K562 (cell line): Measurements from ENCODE around the gene ZBTB48. TPM values are rescaled to one million over a fixed set of nuclear protein-coding genes. Genes with fewer than 3 reads are reported as not detected.

Experiments used
- GABPA ChIP-seq: fragments of 200-800 bp; sonication (Bioruptor generic); conservative IDR thresholded peaks from 2 replicates; pipeline ENCODE4 v1.6.1; 2016; ENCODE audit warnings: low read depth, missing genetic modification characterization, missing compliant biosample characterization
- HNRNPLL ChIP-seq: fragments of 200-400 bp; formaldehyde crosslinking; IDR thresholded peaks from 2 replicates; pipeline ENCODE4 v1.6.1; 2017; ENCODE audit warnings: low read length, low read depth, mild to moderate bottlenecking; ENCODE audit not compliant: poor library complexity, severe bottlenecking
- MBD2 ChIP-seq: sonication (generic); IDR thresholded peaks from 2 replicates; pipeline ENCODE4 v1.6.1; 2016; ENCODE audit warnings: low read depth, borderline replicate concordance
- NFE2L1 ChIP-seq: fragments of 450-650 bp; IDR thresholded peaks from 2 replicates; pipeline ENCODE4 v1.6.1; 2016; ENCODE audit warnings: missing genetic modification characterization, low read depth, mild to moderate bottlenecking, missing compliant biosample characterization, moderate library complexity, borderline replicate concordance
- RFX1 ChIP-seq: fragments of 450-650 bp; IDR thresholded peaks from 2 replicates; pipeline ENCODE4 v1.6.1; 2016; ENCODE audit warnings: mild to moderate bottlenecking, moderate library complexity
- TBP ChIP-seq: optimal IDR thresholded peaks from 2 replicates; pipeline ENCODE3; 2011; ENCODE audit warnings: low read depth, low read length, improper control_type of control experiment
- XRCC5 ChIP-seq: fragments of 200-400 bp; formaldehyde crosslinking; IDR thresholded peaks from 2 replicates; pipeline ENCODE4 v1.6.1; 2017; ENCODE audit warnings: low read depth, mild to moderate bottlenecking, low read length
- ZNF584 ChIP-seq: fragments of 200-800 bp; sonication (Bioruptor generic); IDR thresholded peaks from 2 replicates; pipeline ENCODE4 v1.6.1; 2016; ENCODE audit warnings: low read depth, mild to moderate bottlenecking, missing genetic modification characterization, missing compliant biosample characterization
- polyA plus RNA-seq, 8 experiments: library from polyadenylated mRNA; depleted of rRNA in 4 of 8; stranded (reverse) in 5 of 8; unstranded in 3 of 8; fragments of >200 nt; fragmentation: Nextera tagmentation in 2 of 8; fragmentation: Illumina TruSeq in 1 of 8; extraction: Ambion mirVana in 2 of 8; extraction: Trizol in 1 of 8; gene quantifications; 2 replicates each; pipeline versions ENCODE4 v1.2.1 to v1.2.3, GENCODE V29; 2011 to 2014; ENCODE audit warnings: inconsistent platforms in 1 of 8, missing spikeins in 1 of 8
- total RNA-seq, 7 experiments: library from RNA; depleted of rRNA in 6 of 7; stranded (reverse); fragments of >200 nt in 6 of 7; fragmentation: Illumina TruSeq in 2 of 7; extraction: Trizol in 2 of 7; gene quantifications; 2 replicates each; pipeline versions ENCODE4 v1.2.1 to v1.2.3, GENCODE V29; 2011 to 2021; ENCODE audit warnings: low replicate concordance in 1 of 7
- TF ChIP-seq, protein P1 (sequence below): sonication (generic); formaldehyde crosslinking; IDR thresholded peaks from 2 replicates; pipeline ENCODE4 v1.8.0; 2023; ENCODE audit warnings: mild to moderate bottlenecking, missing genetic modification reagents
- TF ChIP-seq, protein P2 (sequence below): fragments of 250-450 bp; sonication (Bioruptor Pico); IDR thresholded peaks from 2 replicates; pipeline ENCODE4 v1.8.0; 2022; ENCODE audit warnings: moderate library complexity, mild to moderate bottlenecking, inconsistent platforms
- TF ChIP-seq, protein P3 (sequence below): sonication (generic); formaldehyde crosslinking; IDR thresholded peaks from 2 replicates; pipeline ENCODE4 v1.8.0; 2022; ENCODE audit warnings: missing genetic modification reagents, mild to moderate bottlenecking, borderline replicate concordance
- TF ChIP-seq, protein P4 (sequence below), 2 experiments: IDR thresholded peaks; 2 replicates each; pipeline ENCODE4 v1.6.1; 2012; ENCODE audit warnings: improper control_type of control experiment in 2 of 2, low read depth in 2 of 2, low read length in 2 of 2, borderline replicate concordance in 1 of 2

ZBTB48 gene
- total and polyA plus RNA-seq, 9 of the 15 experiments (the other 6 are each of a cell fraction or from before 2014, with no cell fraction given) = 1.9 to 66.9 (median 29.5) TPM

DNA sequence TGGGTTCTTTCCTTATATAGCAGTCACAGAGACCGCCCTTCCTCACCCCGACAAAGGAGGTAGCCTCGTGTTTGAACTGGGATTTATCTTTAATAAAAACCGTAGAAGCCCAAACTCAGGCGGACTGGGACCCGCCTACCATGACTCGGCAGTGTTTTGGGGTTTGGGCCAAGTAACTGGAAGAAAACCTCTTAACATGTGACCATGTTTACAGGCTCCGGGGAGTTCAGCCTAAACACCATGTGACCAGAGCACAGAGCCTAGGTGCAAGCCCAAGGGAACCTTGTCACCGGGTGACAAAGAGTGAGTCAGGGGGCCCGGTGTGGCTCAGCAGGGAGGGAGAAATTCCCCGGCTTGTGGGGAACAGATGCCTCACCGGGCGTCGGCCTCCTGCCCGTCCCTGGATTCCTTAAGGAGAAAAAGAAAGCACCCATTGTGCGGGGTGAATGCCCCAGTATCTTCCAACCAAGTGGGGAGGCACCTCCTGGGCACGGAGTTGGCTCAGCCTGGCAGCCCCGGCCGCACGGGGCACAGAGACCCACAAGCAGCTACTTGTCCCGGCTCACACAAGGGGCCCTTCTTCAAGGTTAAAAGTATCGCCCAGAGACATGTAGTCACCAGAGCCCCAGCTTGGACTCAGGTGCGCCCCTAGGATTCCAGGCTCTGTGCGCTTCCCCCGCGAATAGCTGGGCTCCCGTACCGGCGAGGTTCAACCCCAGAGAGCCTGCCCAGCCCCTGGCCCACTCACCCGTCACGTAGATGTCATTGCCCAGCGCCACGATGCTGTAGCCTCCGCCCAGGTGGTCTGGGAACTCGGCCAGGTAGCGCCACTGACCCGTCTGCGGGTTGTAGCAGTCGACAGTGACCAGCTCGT lies 21.5 kb downstream of the ZBTB48 start (continued):
- TF ChIP-seq HNRNPLL = no peak
- no peak for TF ChIP-seq MBD2
- TF ChIP-seq RFX1 = no peak
- TF ChIP-seq, protein P1, sequence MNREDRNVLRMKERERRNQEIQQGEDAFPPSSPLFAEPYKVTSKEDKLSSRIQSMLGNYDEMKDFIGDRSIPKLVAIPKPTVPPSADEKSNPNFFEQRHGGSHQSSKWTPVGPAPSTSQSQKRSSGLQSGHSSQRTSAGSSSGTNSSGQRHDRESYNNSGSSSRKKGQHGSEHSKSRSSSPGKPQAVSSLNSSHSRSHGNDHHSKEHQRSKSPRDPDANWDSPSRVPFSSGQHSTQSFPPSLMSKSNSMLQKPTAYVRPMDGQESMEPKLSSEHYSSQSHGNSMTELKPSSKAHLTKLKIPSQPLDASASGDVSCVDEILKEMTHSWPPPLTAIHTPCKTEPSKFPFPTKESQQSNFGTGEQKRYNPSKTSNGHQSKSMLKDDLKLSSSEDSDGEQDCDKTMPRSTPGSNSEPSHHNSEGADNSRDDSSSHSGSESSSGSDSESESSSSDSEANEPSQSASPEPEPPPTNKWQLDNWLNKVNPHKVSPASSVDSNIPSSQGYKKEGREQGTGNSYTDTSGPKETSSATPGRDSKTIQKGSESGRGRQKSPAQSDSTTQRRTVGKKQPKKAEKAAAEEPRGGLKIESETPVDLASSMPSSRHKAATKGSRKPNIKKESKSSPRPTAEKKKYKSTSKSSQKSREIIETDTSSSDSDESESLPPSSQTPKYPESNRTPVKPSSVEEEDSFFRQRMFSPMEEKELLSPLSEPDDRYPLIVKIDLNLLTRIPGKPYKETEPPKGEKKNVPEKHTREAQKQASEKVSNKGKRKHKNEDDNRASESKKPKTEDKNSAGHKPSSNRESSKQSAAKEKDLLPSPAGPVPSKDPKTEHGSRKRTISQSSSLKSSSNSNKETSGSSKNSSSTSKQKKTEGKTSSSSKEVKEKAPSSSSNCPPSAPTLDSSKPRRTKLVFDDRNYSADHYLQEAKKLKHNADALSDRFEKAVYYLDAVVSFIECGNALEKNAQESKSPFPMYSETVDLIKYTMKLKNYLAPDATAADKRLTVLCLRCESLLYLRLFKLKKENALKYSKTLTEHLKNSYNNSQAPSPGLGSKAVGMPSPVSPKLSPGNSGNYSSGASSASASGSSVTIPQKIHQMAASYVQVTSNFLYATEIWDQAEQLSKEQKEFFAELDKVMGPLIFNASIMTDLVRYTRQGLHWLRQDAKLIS (CRISPR knock-in tag) = peak; percentile 8; the same call in 1 of the 2 replicates
- TF ChIP-seq, protein P2, sequence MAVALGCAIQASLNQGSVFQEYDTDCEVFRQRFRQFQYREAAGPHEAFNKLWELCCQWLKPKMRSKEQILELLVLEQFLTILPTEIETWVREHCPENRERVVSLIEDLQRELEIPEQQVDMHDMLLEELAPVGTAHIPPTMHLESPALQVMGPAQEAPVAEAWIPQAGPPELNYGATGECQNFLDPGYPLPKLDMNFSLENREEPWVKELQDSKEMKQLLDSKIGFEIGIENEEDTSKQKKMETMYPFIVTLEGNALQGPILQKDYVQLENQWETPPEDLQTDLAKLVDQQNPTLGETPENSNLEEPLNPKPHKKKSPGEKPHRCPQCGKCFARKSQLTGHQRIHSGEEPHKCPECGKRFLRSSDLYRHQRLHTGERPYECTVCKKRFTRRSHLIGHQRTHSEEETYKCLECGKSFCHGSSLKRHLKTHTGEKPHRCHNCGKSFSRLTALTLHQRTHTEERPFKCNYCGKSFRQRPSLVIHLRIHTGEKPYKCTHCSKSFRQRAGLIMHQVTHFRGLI = no peak
- TF ChIP-seq ZNF584 (CRISPR knock-in tag) = 0 out of 2 replicates have a peak, but pooled peaks have one; percentile 72
- TF ChIP-seq, protein P3, sequence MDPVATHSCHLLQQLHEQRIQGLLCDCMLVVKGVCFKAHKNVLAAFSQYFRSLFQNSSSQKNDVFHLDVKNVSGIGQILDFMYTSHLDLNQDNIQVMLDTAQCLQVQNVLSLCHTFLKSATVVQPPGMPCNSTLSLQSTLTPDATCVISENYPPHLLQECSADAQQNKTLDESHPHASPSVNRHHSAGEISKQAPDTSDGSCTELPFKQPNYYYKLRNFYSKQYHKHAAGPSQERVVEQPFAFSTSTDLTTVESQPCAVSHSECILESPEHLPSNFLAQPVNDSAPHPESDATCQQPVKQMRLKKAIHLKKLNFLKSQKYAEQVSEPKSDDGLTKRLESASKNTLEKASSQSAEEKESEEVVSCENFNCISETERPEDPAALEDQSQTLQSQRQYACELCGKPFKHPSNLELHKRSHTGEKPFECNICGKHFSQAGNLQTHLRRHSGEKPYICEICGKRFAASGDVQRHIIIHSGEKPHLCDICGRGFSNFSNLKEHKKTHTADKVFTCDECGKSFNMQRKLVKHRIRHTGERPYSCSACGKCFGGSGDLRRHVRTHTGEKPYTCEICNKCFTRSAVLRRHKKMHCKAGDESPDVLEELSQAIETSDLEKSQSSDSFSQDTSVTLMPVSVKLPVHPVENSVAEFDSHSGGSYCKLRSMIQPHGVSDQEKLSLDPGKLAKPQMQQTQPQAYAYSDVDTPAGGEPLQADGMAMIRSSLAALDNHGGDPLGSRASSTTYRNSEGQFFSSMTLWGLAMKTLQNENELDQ = no peak
- TF ChIP-seq XRCC5 = peak; percentile 58; the same call in 1 of the 2 replicates
- TF ChIP-seq NFE2L1 (tag) = peak; percentile 77; the same call in 1 of the 2 replicates
- peak; percentile 71 for TF ChIP-seq TBP
- TF ChIP-seq GABPA = peak; percentile 12; the same call in 1 of the 2 replicates
- TF ChIP-seq, protein P4, sequence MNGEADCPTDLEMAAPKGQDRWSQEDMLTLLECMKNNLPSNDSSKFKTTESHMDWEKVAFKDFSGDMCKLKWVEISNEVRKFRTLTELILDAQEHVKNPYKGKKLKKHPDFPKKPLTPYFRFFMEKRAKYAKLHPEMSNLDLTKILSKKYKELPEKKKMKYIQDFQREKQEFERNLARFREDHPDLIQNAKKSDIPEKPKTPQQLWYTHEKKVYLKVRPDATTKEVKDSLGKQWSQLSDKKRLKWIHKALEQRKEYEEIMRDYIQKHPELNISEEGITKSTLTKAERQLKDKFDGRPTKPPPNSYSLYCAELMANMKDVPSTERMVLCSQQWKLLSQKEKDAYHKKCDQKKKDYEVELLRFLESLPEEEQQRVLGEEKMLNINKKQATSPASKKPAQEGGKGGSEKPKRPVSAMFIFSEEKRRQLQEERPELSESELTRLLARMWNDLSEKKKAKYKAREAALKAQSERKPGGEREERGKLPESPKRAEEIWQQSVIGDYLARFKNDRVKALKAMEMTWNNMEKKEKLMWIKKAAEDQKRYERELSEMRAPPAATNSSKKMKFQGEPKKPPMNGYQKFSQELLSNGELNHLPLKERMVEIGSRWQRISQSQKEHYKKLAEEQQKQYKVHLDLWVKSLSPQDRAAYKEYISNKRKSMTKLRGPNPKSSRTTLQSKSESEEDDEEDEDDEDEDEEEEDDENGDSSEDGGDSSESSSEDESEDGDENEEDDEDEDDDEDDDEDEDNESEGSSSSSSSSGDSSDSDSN (IDR thresholded peaks at IDR 0.05; ENCODE audit: borderline replicate concordance in 1 of 2, low read depth in 2 of 2, low read length in 2 of 2) = peak in 1 of 2 experiments; percentile 37; a peak in 1 of 4 replicates
